NK-92 (cell line): ENCODE data around the gene PRSS33.

Experiments
- DNase-seq: peaks from one replicate; lab custom pipeline; 2025; ENCODE audit not compliant: unreplicated experiment; lab: John Stamatoyannopoulos, UW

PRSS33 gene

GRCh38 chr16:2765462-2766404 is 21.6 kb downstream of the PRSS33 start:
- DNase-seq, result no peak

- no peak for DNase-seq
Observed at GRCh38 chr16:2764718-2765117, 22.6 kb downstream of the PRSS33 start.

GRCh38 chr16:2763173-2763572 is 24.2 kb downstream of the PRSS33 start:
- DNase-seq, result no peak

- DNase-seq, result no peak
Observed at GRCh38 chr16:2762711-2763110, 24.6 kb downstream of the PRSS33 start.

- DNase-seq, result no peak
Observed at GRCh38 chr16:2761886-2762583, 25.3 kb downstream of the PRSS33 start.

- DNase-seq, result no peak
Observed at GRCh38 chr16:2761472-2761871, 25.9 kb downstream of the PRSS33 start.

- no peak for DNase-seq
Observed at GRCh38 chr16:2757344-2757743, 30.0 kb downstream of the PRSS33 start.

- no peak for DNase-seq
Observed at GRCh38 chr16:2756288-2757015, 30.9 kb downstream of the PRSS33 start.

- no peak for DNase-seq
Observed at GRCh38 chr16:2755158-2755557, 32.2 kb downstream of the PRSS33 start.

- DNase-seq, result no peak
Observed at GRCh38 chr16:2753733-2754020, 33.7 kb downstream of the PRSS33 start.

- no peak for DNase-seq
Observed at GRCh38 chr16:2752850-2753732, 34.3 kb downstream of the PRSS33 start.

GRCh38 chr16:2752035-2752849 is 35.1 kb downstream of the PRSS33 start, which contains the start of gene SRRM2:
Gene SRRM2, plus strand, starts transcription at chr16:2752638. Its CDS starts 3,727 bp downstream, at chr16:2756365.
- peak; percentile 68 for DNase-seq

GRCh38 chr16:2751577-2752034 is 35.8 kb downstream of the PRSS33 start:
- no peak for DNase-seq

GRCh38 chr16:2749936-2750335 is 37.4 kb downstream of the PRSS33 start:
- DNase-seq, result no peak

- no peak for DNase-seq
Observed at GRCh38 chr16:2749476-2749875, 37.9 kb downstream of the PRSS33 start.

- DNase-seq, result no peak
Observed at GRCh38 chr16:2748757-2749455, 38.5 kb downstream of the PRSS33 start.

GRCh38 chr16:2745961-2746360 is 41.4 kb downstream of the PRSS33 start:
- DNase-seq, result no peak

- no peak for DNase-seq
Observed at GRCh38 chr16:2745116-2745890, 42.1 kb downstream of the PRSS33 start.
